Fibroblast of pulmonary artery (primary cell): Measurements from ENCODE around the gene GABARAPL2.

Experiments used
- DNase-seq: peaks from one replicate; pipeline ENCODE4 v3.0.0-alpha.2; 2010; ENCODE audit warnings: low read depth
- H3K4me3 ChIP-seq: replicated peaks from 2 replicates; pipeline ENCODE4 v1.5.1; 2011; ENCODE audit warnings: low read depth, mild to moderate bottlenecking, control low read depth, low read length, moderate library complexity
- TF ChIP-seq, protein P1 (sequence below): IDR thresholded peaks from 2 replicates; pipeline ENCODE4 v1.5.1; 2011; ENCODE audit warnings: mild to moderate bottlenecking, control low read depth, low read length, inconsistent platforms; ENCODE audit errors: missing control alignments

The GABARAPL2 gene

GRCh38 chr16:75555707-75556430 is 10.3 kb upstream of the GABARAPL2 start, which contains the start of gene TMEM231:
Gene TMEM231 (minus strand): TSS chr16:75556252. CDS start chr16:75556209, 43 bp downstream.
- TF ChIP-seq, protein P1, sequence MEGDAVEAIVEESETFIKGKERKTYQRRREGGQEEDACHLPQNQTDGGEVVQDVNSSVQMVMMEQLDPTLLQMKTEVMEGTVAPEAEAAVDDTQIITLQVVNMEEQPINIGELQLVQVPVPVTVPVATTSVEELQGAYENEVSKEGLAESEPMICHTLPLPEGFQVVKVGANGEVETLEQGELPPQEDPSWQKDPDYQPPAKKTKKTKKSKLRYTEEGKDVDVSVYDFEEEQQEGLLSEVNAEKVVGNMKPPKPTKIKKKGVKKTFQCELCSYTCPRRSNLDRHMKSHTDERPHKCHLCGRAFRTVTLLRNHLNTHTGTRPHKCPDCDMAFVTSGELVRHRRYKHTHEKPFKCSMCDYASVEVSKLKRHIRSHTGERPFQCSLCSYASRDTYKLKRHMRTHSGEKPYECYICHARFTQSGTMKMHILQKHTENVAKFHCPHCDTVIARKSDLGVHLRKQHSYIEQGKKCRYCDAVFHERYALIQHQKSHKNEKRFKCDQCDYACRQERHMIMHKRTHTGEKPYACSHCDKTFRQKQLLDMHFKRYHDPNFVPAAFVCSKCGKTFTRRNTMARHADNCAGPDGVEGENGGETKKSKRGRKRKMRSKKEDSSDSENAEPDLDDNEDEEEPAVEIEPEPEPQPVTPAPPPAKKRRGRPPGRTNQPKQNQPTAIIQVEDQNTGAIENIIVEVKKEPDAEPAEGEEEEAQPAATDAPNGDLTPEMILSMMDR: no peak
- H3K4me3 ChIP-seq: peak within 1 kb of the TSS; percentile 81
- peak; percentile 93 for DNase-seq

DNA sequence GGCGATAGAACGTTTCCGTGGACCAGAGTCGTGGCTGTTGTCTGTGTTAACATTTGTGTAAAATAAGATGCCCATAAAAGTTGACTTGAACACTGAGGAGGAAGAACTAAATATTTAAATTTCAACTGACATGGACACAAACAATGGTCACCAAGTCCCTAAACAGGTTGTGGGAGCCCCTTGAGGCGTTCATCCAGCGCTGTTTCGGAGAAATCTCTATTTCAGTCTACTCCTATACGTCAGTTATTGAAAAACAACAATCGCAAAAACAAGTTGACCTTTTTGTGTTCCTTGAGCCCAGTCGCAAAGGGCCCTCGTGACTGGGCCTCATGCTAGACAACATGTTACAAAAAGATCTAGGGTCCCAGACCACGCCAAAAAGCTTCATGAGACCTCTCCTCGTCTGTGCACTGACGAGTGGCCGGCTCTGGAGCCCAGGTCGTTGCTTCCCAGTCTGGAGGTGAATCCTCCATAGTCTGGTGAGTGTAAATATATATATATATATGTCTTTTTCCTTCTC is 9.7 kb upstream of the GABARAPL2 start:
- no peak for DNase-seq
- peak overlapping the region; percentile 81 for H3K4me3 ChIP-seq
- TF ChIP-seq, protein P1: no peak

DNA sequence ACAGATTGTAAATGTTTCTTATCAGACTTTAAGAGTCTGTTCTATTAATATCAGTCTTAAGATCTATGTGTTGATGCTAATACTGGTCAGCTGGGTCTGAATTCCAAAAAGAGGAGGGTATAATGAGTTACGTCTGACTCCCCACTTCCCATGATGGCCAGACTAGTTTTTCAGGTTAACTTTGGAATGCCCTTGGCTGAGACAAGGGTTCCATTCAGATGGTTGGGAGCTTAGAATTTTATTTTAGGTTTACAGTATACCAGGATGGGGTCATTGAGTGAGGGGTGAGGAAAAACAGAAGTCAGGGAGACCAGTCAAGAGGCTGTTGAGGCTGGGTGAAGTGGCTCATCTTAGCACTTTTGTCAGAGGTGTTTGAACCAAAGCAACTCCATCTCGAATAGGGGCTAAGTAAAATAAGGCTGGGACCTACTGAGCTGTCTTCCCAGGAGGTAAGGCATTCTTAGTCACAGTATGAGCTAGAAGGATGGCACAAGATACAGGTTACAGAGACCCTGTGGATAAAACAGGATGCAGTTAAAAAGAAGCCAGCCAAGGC is 7.3 kb upstream of the GABARAPL2 start:
- no peak for DNase-seq
- TF ChIP-seq, protein P1: no peak
- no peak overlapping the region for H3K4me3 ChIP-seq

DNA sequence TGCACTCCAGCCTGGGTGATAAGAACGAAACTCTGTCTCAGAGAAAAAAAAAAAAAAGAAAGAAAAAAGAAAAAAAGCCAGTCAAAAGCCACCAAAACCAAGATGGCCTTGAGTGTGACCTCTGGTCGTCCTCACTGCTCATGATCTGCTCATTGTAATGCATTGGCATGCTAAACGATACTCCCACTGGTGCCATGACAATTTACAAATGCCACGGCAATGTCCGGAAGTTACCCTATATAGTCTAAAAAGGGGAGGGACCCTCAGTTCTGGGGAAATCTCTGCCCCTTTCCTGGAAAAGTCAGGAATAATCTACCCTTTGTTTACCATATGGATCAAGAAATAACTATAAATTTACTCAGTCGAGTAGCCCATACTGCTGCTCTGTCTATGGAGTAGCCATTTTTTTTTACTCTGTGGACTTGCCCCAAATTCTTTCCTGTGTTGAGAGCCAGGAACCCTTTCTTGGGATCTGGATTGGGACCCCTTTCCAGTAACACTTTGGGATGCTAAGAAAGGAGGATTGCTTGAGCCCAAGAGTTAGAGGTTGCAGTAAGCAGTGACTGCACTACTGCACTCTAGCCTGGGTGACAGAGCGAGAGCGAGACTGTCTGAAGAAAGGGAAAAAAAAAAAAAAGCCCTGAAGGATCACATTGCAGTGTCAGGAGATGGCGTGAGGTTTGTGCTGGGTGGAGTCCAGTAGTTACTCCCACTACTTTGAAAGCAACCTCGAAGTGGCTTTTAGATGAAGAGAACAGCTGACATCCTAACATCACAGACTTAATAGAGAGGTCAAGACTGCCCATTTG is 6.4 kb upstream of the GABARAPL2 start:
- H3K4me3 ChIP-seq: no peak overlapping the region
- TF ChIP-seq, protein P1: no peak
- peak; percentile 64 for DNase-seq

- TF ChIP-seq, protein P1: no peak
- peak overlapping the region; percentile 92 for H3K4me3 ChIP-seq
- DNase-seq: no peak
Measured at GRCh38 chr16:75565640-75566039, 539 bp upstream of the GABARAPL2 start.

DNA sequence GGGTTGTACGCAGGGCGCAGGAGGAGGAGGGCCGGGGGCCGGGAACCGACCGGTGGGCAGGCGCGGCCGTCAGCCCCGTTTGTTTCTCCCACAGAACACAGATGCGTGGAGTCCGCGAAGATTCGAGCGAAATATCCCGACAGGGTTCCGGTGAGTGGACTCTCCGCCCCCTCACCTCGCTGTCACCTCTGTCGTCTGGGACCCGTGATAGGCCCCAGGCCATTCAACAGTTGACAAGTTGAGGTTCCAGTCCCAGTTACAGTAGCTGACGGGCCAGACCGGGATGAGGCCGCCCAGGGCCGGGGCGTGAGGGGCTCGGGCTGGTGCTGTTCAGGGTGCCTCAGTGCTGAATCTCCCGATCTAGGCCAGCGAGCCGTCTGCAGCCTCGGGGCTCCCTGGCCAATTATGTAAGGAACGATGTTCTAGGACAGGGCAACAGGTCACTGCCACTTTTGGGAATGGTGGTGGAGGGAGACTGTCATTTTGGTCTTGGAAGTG is 628 bp downstream of the GABARAPL2 start:
- DNase-seq: no peak
- TF ChIP-seq, protein P1: no peak
- peak overlapping the region; percentile 92 for H3K4me3 ChIP-seq
